Measurements from ENCODE around the gene CES5A.
"Not testable (repeated sequence)": the region's sequence is repeated elsewhere in the genome, so short reads cannot be mapped to it uniquely, and the experiment has no call there.

CES5A gene

GRCh38 chr16:55815320-55815719, 59.9 kb downstream of the CES5A start:
- no peak for DNase-seq (ENCODE audit: extremely low read depth, low read depth)
- no peak for TF ChIP-seq CTCF (IDR thresholded peaks at IDR 0.05; ENCODE audit: low read depth, low read length)

GRCh38 chr16:55814174-55814573, 61.0 kb downstream of the CES5A start:
- not testable (repeated sequence) for DNase-seq (ENCODE audit: extremely low read depth, low read depth)

GRCh38 chr16:55813730-55814129, 61.4 kb downstream of the CES5A start:
- DNase-seq (ENCODE audit: extremely low read depth, low read depth), result not testable (repeated sequence)

GRCh38 chr16:55812951-55813350, 62.2 kb downstream of the CES5A start:
- TF ChIP-seq CTCF (IDR thresholded peaks at IDR 0.05; ENCODE audit: low read depth, low read length), result no peak

GRCh38 chr16:55811811-55812210, 63.4 kb downstream of the CES5A start:
- DNase-seq (ENCODE audit: extremely low read depth, low read depth), result no peak
- no peak for TF ChIP-seq CTCF (IDR thresholded peaks at IDR 0.05; ENCODE audit: low read depth, low read length)

More at GRCh38 chr16:55812951-55813350, 62.2 kb downstream of the CES5A start:
- DNase-seq (ENCODE audit: extremely low read depth, low read depth), result no peak

GRCh38 chr16:55810451-55810961, 64.7 kb downstream of the CES5A start:
- no peak for TF ChIP-seq CTCF (IDR thresholded peaks at IDR 0.05; ENCODE audit: low read depth, low read length)
- no peak for DNase-seq (ENCODE audit: extremely low read depth, low read depth)

GRCh38 chr16:55809851-55810250, 65.3 kb downstream of the CES5A start:
- no peak for DNase-seq (ENCODE audit: extremely low read depth, low read depth)
- TF ChIP-seq CTCF (IDR thresholded peaks at IDR 0.05; ENCODE audit: low read depth, low read length), result no peak

GRCh38 chr16:55809386-55809785, 65.8 kb downstream of the CES5A start:
- TF ChIP-seq CTCF (IDR thresholded peaks at IDR 0.05; ENCODE audit: low read depth, low read length), result no peak
- DNase-seq (ENCODE audit: extremely low read depth, low read depth), result no peak

GRCh38 chr16:55808286-55808685, 66.9 kb downstream of the CES5A start:
- DNase-seq (ENCODE audit: extremely low read depth, low read depth), result not testable (repeated sequence)

- not testable (repeated sequence) for DNase-seq (ENCODE audit: extremely low read depth, low read depth)
Observed at GRCh38 chr16:55805104-55805503, 70.1 kb downstream of the CES5A start.

- not testable (repeated sequence) for DNase-seq (ENCODE audit: extremely low read depth, low read depth)
Observed at GRCh38 chr16:55803681-55804080, 71.5 kb downstream of the CES5A start.
